Spleen (tissue), 7 donors: ENCODE results near the gene INF2.

Experiments used
- CTCF ChIP-seq, 11 experiments: fragments of 200-600 bp in 7 of 11; fragments of 450-650 bp in 4 of 11; sonication (generic) in 4 of 11; IDR thresholded peaks in 8 of 11; conservative IDR thresholded peaks in 3 of 11; 1 replicate in 7 of 11; 2 replicates in 4 of 11; pipeline versions ENCODE4 v1.4.0 to v1.8.0; 2016 to 2021; ENCODE audit warnings: antibody characterized with exemption in 11 of 11, inconsistent platforms in 4 of 11, mild to moderate bottlenecking in 1 of 11
- POLR2A ChIP-seq, 3 donors: fragments of 450-650 bp; IDR thresholded peaks; one replicate each; pipeline ENCODE4 v1.5.1; 2017; ENCODE audit warnings: antibody characterized with exemption in 3 of 3, mild to moderate bottlenecking in 1 of 3
- donor health status: DM: no; HTN: no; CAD: no; lungs with moderate emphysema.
- donor health status: DM: no; HTN: no; CAD: no.
- donor health status: DM: no; HTN: no; CAD: no.

GRCh38 chr14:104767634-104767918 lies 78.2 kb downstream of the INF2 start:
- no peak for TF ChIP-seq POLR2A (IDR thresholded peaks at IDR 0.05)
- no peak for TF ChIP-seq CTCF (IDR thresholded peaks at IDR 0.05 in 8 of 11, conservative IDR thresholded peaks at IDR 0.05 in 3 of 11)
